ENCODE results near the gene IFT52.
"Not testable (repeated sequence)": the region's sequence is repeated elsewhere in the genome, so short reads cannot be mapped to it uniquely, and the experiment has no call there.

Gene IFT52

GRCh38 chr20:43590036-43590391 is 723 bp upstream of the IFT52 start:
- Mint-ChIP-seq H3K27ac (peak overlapping the region; percentile 99 to 100 (median 100)), H3K27me3 (ENCODE audit: low read depth) (no peaks in the 10 kb centered on the region), H3K4me1 (peaks cover 19% of the 10 kb centered on the region), H3K9me3 (no peaks in the 10 kb centered on the region), H3K4me3 (peak overlapping the region; percentile 94 to 98 (median 97)), H3K36me3 (ENCODE audit: low read depth) (peaks cover 15% of the 10 kb centered on the region)
- no peak for TF ChIP-seq CTCF (IDR thresholded peaks at IDR 0.05; ENCODE audit: unreplicated experiment in 3 of 3)

GRCh38 chr20:43601960-43602359 is 11.2 kb downstream of the IFT52 start:
- H3K4me1 Mint-ChIP-seq; H3K27me3 Mint-ChIP-seq (ENCODE audit: low read depth); H3K9me3 Mint-ChIP-seq; H3K4me3 Mint-ChIP-seq; H3K27ac Mint-ChIP-seq: not testable (repeated sequence)
- H3K36me3 Mint-ChIP-seq (ENCODE audit: low read depth), result peaks cover 72% of the 10 kb centered on the region

GRCh38 chr20:43603124-43603523 is 12.4 kb downstream of the IFT52 start:
- no peak for TF ChIP-seq CTCF (IDR thresholded peaks at IDR 0.05; ENCODE audit: unreplicated experiment in 3 of 3)
- Mint-ChIP-seq H3K4me3 (no peak overlapping the region), H3K9me3 (no peaks in the 10 kb centered on the region), H3K4me1 (no peaks in the 10 kb centered on the region), H3K27ac (no peak overlapping the region), H3K36me3 (ENCODE audit: low read depth) (peaks cover 72% of the 10 kb centered on the region), H3K27me3 (ENCODE audit: low read depth) (no peaks in the 10 kb centered on the region)

GRCh38 chr20:43605715-43606114 is 15.0 kb downstream of the IFT52 start:
- Mint-ChIP-seq H3K9me3 (no peaks in the 10 kb centered on the region), H3K4me1 (no peaks in the 10 kb centered on the region)

GRCh38 chr20:43607278-43607677 is 16.5 kb downstream of the IFT52 start:
- not testable (repeated sequence) for H3K27me3 Mint-ChIP-seq (ENCODE audit: low read depth); H3K27ac Mint-ChIP-seq; H3K9me3 Mint-ChIP-seq; H3K4me3 Mint-ChIP-seq; H3K4me1 Mint-ChIP-seq
- peaks cover 65% of the 10 kb centered on the region for H3K36me3 Mint-ChIP-seq (ENCODE audit: low read depth)

More at GRCh38 chr20:43605715-43606114, 15.0 kb downstream of the IFT52 start:
- H3K27me3 Mint-ChIP-seq (ENCODE audit: low read depth), result no peaks in the 10 kb centered on the region
- peaks cover 66% of the 10 kb centered on the region for H3K36me3 Mint-ChIP-seq (ENCODE audit: low read depth)
- TF ChIP-seq CTCF (IDR thresholded peaks at IDR 0.05; ENCODE audit: unreplicated experiment in 3 of 3), result no peak
- no peak overlapping the region for H3K27ac Mint-ChIP-seq
- no peak overlapping the region for H3K4me3 Mint-ChIP-seq

GRCh38 chr20:43631598-43631997 is 40.9 kb downstream of the IFT52 start:
- Mint-ChIP-seq H3K27ac (no peak overlapping the region), H3K27me3 (ENCODE audit: low read depth) (peaks cover 4% of the 10 kb centered on the region), H3K4me3 (no peak overlapping the region), H3K36me3 (ENCODE audit: low read depth) (peaks cover 67% of the 10 kb centered on the region), H3K9me3 (no peaks in the 10 kb centered on the region), H3K4me1 (no peaks in the 10 kb centered on the region)
- TF ChIP-seq CTCF (IDR thresholded peaks at IDR 0.05; ENCODE audit: unreplicated experiment in 3 of 3), result no peak

- Mint-ChIP-seq H3K36me3 (ENCODE audit: low read depth) (peaks cover 62% of the 10 kb centered on the region), H3K4me1 (no peaks in the 10 kb centered on the region), H3K4me3 (no peak overlapping the region), H3K9me3 (no peaks in the 10 kb centered on the region), H3K27ac (peak overlapping the region in 1 of 3 experiments; percentile 30), H3K27me3 (ENCODE audit: low read depth) (peaks cover 4% of the 10 kb centered on the region)
- TF ChIP-seq CTCF (IDR thresholded peaks at IDR 0.05; ENCODE audit: unreplicated experiment in 3 of 3), result no peak
Observed at GRCh38 chr20:43636429-43636828, 45.7 kb downstream of the IFT52 start.
